Progenitor cell of endocrine pancreas (in vitro differentiated cells): ENCODE data around the gene HIVEP3. TPM values are rescaled to one million over a fixed set of nuclear protein-coding genes. Genes with fewer than 3 reads are reported as not detected.

Source experiments
- DNase-seq: peaks from one replicate; pipeline ENCODE4 v3.0.0; 2021; ENCODE audit warnings: low spot score; ENCODE audit not compliant: unreplicated experiment
- H3K27ac Mint-ChIP-seq: 2 replicates; pipeline ENCODE4 v1.8.0; 2021; ENCODE audit warnings: mild to moderate bottlenecking, moderate library complexity, mixed read lengths
- H3K27me3 Mint-ChIP-seq: 2 replicates; pipeline ENCODE4 v1.8.0; 2021; ENCODE audit warnings: mixed read lengths
- H3K36me3 Mint-ChIP-seq: 2 replicates; pipeline ENCODE4 v1.8.0; 2022; ENCODE audit warnings: mixed read lengths; ENCODE audit not compliant: insufficient read depth
- H3K4me1 Mint-ChIP-seq: 2 replicates; pipeline ENCODE4 v1.8.0; 2021; ENCODE audit warnings: low read depth, mixed read lengths
- H3K4me3 Mint-ChIP-seq: 2 replicates; pipeline ENCODE4 v1.8.0; 2021; ENCODE audit warnings: low read depth, mild to moderate bottlenecking, moderate library complexity, mixed read lengths
- H3K9me3 Mint-ChIP-seq: 2 replicates; pipeline ENCODE4 v1.8.0; 2021; ENCODE audit warnings: low read depth, mixed read lengths
- CTCF ChIP-seq: fragments of 200-600 bp; sonication (generic); IDR thresholded peaks from one replicate; pipeline ENCODE4 v1.5.0; 2021; ENCODE audit warnings: antibody characterized with exemption, mild to moderate bottlenecking; ENCODE audit not compliant: unreplicated experiment
- total RNA-seq: library from RNA; stranded (reverse); gene quantifications from 2 replicates; pipeline ENCODE4 v1.2.1, GENCODE V29; 2021

Gene HIVEP3
- total RNA-seq, 1 donor from 2014 or later, result 1.1 TPM

- H3K9me3 Mint-ChIP-seq, result no peaks in the 10 kb centered on the region
- H3K27ac Mint-ChIP-seq, result peak overlapping the region; percentile 47
- no peak for DNase-seq
- H3K4me1 Mint-ChIP-seq, result peaks cover 11% of the 10 kb centered on the region
- H3K27me3 Mint-ChIP-seq, result peaks cover 2% of the 10 kb centered on the region
- no peaks in the 10 kb centered on the region for H3K36me3 Mint-ChIP-seq
- H3K4me3 Mint-ChIP-seq, result no peak overlapping the region
- TF ChIP-seq CTCF, result no peak
These were observed 17.2 kb downstream of the HIVEP3 start for GRCh38 chr1:41901551-41901950.

GRCh38 chr1:41900603-41901444, 17.9 kb downstream of the HIVEP3 start:
- Mint-ChIP-seq H3K36me3 (no peaks in the 10 kb centered on the region), H3K9me3 (no peaks in the 10 kb centered on the region), H3K4me1 (peaks cover 11% of the 10 kb centered on the region), H3K27me3 (peaks cover 2% of the 10 kb centered on the region), H3K27ac (peak overlapping the region; percentile 51), H3K4me3 (no peak overlapping the region)
- no peak for TF ChIP-seq CTCF
- DNase-seq, result no peak

- Mint-ChIP-seq H3K36me3 (no peaks in the 10 kb centered on the region), H3K4me1 (peaks cover 21% of the 10 kb centered on the region), H3K27ac (no peak overlapping the region), H3K4me3 (no peak overlapping the region), H3K27me3 (peaks cover 2% of the 10 kb centered on the region), H3K9me3 (no peaks in the 10 kb centered on the region)
- no peak for TF ChIP-seq CTCF
- DNase-seq, result no peak
These were observed 20.5 kb downstream of the HIVEP3 start for GRCh38 chr1:41898191-41898713.

GRCh38 chr1:41895552-41895951, 23.2 kb downstream of the HIVEP3 start:
- Mint-ChIP-seq H3K4me1 (peaks cover 26% of the 10 kb centered on the region), H3K27me3 (peaks cover 3% of the 10 kb centered on the region), H3K4me3 (no peak overlapping the region), H3K36me3 (no peaks in the 10 kb centered on the region), H3K9me3 (no peaks in the 10 kb centered on the region), H3K27ac (no peak overlapping the region)
- DNase-seq, result no peak
- no peak for TF ChIP-seq CTCF

- H3K9me3 Mint-ChIP-seq, result no peaks in the 10 kb centered on the region
- H3K36me3 Mint-ChIP-seq, result no peaks in the 10 kb centered on the region
- peaks cover 26% of the 10 kb centered on the region for H3K4me1 Mint-ChIP-seq
- no peak for TF ChIP-seq CTCF
- no peak for DNase-seq
- peaks cover 3% of the 10 kb centered on the region for H3K27me3 Mint-ChIP-seq
- no peak overlapping the region for H3K27ac Mint-ChIP-seq
- H3K4me3 Mint-ChIP-seq, result no peak overlapping the region
These were observed 23.8 kb downstream of the HIVEP3 start for GRCh38 chr1:41894808-41895483.
